HCT116 (cell line): Measurements from ENCODE around the gene C2orf74. TPM values are rescaled to one million over a fixed set of nuclear protein-coding genes. Genes with fewer than 3 reads are reported as not detected.

ENCODE experiments used
- ATAC-seq: fragments of 200-7000 bp; cut with Tn5 transposase; 2 replicates; pipeline ENCODE4 v1.9.1; 2020; ENCODE audit warnings: mild to moderate bottlenecking, moderate library complexity
- BruUV-seq: library from RNA; stranded (reverse); fragments of 400-500 nt; replicated peaks from 2 replicates; lab custom pipeline; 2021; lab: Mats Ljungman, UMichigan
- CTCF ChIA-PET: fragments of 300-600 bp; sonication (Branson Sonifier 250); formaldehyde crosslinking; loops from one replicate; lab custom pipeline; 2021; ENCODE audit warnings: antibody characterized with exemption; lab: Charles Lee
- POLR2A ChIA-PET: fragments of 300-600, 350-600 bp; sonication (Branson Sonifier 250); formaldehyde crosslinking; loops from one replicate; lab custom pipeline; 2021; ENCODE audit warnings: antibody characterized with exemption; lab: Charles Lee
- RAD21 ChIA-PET, 2 experiments: fragments of 300-600 bp; sonication (Branson Sonifier 250); formaldehyde crosslinking; loops; one replicate each; lab custom pipeline; 2023; ENCODE audit warnings: low total read pairs in 2 of 2; ENCODE audit not compliant: uncharacterized antibody in 2 of 2, unreplicated experiment in 2 of 2, low non-redundant PET in 1 of 2; lab: Charles Lee
- DNase-seq: peaks from one replicate; pipeline ENCODE4 v3.0.0-alpha.2; 2010; ENCODE audit warnings: low read depth, low spot score
- H2AFZ ChIP-seq: fragments of 200-600 bp; shearing (Covaris generic), sonication (generic); 2 replicates; pipeline ENCODE4 v1.6.1; 2017; ENCODE audit warnings: low read depth, mixed run types, mixed read lengths, antibody characterized with exemption, low read length; ENCODE audit not compliant: poor library complexity, severe bottlenecking
- H3K27ac ChIP-seq: 2 replicates; pipeline ENCODE4 v1.5.1; 2012; ENCODE audit warnings: low read depth, low read length
- H3K27me3 ChIP-seq: fragments of 200-600 bp; sonication (generic); 2 replicates; pipeline ENCODE4 v1.6.1; 2016; ENCODE audit warnings: mixed run types, low read length, mixed read lengths; ENCODE audit not compliant: insufficient read depth
- H3K36me3 ChIP-seq, 2 experiments: fragments of 200-500 bp in 1 of 2; fragments of 200-600 bp in 1 of 2; sonication (Bioruptor generic) in 1 of 2; sonication (generic) in 1 of 2; 2 replicates each; pipeline versions ENCODE4 v1.5.1 to v1.6.1; 2014 to 2016; ENCODE audit warnings: low read length in 2 of 2, inconsistent platforms in 1 of 2, mixed read lengths in 1 of 2, mixed run types in 1 of 2; ENCODE audit not compliant: insufficient read depth in 2 of 2, control insufficient read depth in 1 of 2
- H3K4me1 ChIP-seq, 2 experiments: fragments of 200-600 bp in 1 of 2; sonication (generic) in 1 of 2; 2 replicates each; pipeline versions ENCODE4 v1.5.1 to v1.6.1; 2012 to 2017; ENCODE audit warnings: low read length in 2 of 2, inconsistent platforms in 1 of 2, mild to moderate bottlenecking in 1 of 2, mixed read lengths in 1 of 2, mixed run types in 1 of 2, moderate library complexity in 1 of 2; ENCODE audit not compliant: insufficient read depth in 2 of 2, control insufficient read depth in 1 of 2
- H3K4me2 ChIP-seq: fragments of 200-600 bp; sonication (generic); 2 replicates; pipeline ENCODE4 v1.6.1; 2017; ENCODE audit warnings: mixed run types, low read length, mixed read lengths
- H3K4me3 ChIP-seq, 2 experiments: fragments of 200-600 bp in 1 of 2; sonication (generic) in 1 of 2; replicated peaks in 1 of 2; 2 replicates each; pipeline ENCODE4 v1.5.1; 2011 to 2016; ENCODE audit warnings: low read length in 2 of 2, control low read depth in 1 of 2, low read depth in 1 of 2, mild to moderate bottlenecking in 1 of 2, mixed read lengths in 1 of 2, mixed run types in 1 of 2
- H3K79me2 ChIP-seq: fragments of 200-600 bp; sonication (generic); 2 replicates; pipeline ENCODE4 v1.6.1; 2017; ENCODE audit warnings: mild to moderate bottlenecking, mixed run types, low read length, moderate library complexity, mixed read lengths; ENCODE audit not compliant: insufficient read depth
- H3K9ac ChIP-seq: fragments of 200-600 bp; sonication (generic); 2 replicates; pipeline ENCODE4 v1.6.1; 2016; ENCODE audit warnings: low read length, mixed read lengths
- H3K9me2 ChIP-seq: fragments of 200-600 bp; sonication (generic), shearing (Covaris generic); 2 replicates; pipeline ENCODE4 v1.6.1; 2017; ENCODE audit warnings: mixed run types, mild to moderate bottlenecking, moderate library complexity; ENCODE audit not compliant: insufficient read depth
- H3K9me3 ChIP-seq, 2 experiments: fragments of 200-500 bp in 1 of 2; fragments of 200-600 bp in 1 of 2; sonication (Bioruptor generic) in 1 of 2; sonication (generic) in 1 of 2; 2 replicates each; pipeline ENCODE4 v1.6.1; 2014 to 2017; ENCODE audit warnings: low read length in 2 of 2, mixed read lengths in 2 of 2, inconsistent platforms in 1 of 2, low read depth in 1 of 2, mild to moderate bottlenecking in 1 of 2, mixed run types in 1 of 2, moderate library complexity in 1 of 2; ENCODE audit not compliant: control insufficient read depth in 1 of 2, insufficient read depth in 1 of 2
- H4K20me1 ChIP-seq: fragments of 200-600 bp; sonication (generic), shearing (Covaris generic); 2 replicates; pipeline ENCODE4 v1.6.1; 2017; ENCODE audit warnings: mixed run types, mild to moderate bottlenecking, moderate library complexity; ENCODE audit not compliant: insufficient read depth
- CEBPB ChIP-seq: IDR thresholded peaks from 2 replicates; pipeline ENCODE4 v1.6.1; 2012; ENCODE audit warnings: low read depth
- ELF1 ChIP-seq: IDR thresholded peaks from 2 replicates; pipeline ENCODE4 v1.6.1; 2012; ENCODE audit warnings: low read depth, borderline replicate concordance
- EZH2phosphoT487 ChIP-seq: fragments of 200-600 bp; IDR thresholded peaks from 2 replicates; pipeline ENCODE4 v1.6.1; 2018; ENCODE audit warnings: antibody characterized with exemption, borderline replicate concordance
- JUND ChIP-seq: IDR thresholded peaks from 2 replicates; pipeline ENCODE4 v1.6.1; 2012
- POLR2AphosphoS5 ChIP-seq: IDR thresholded peaks from 2 replicates; pipeline ENCODE4 v1.6.1; 2011; ENCODE audit warnings: mild to moderate bottlenecking, low read depth, low read length, moderate library complexity
- RAD21 ChIP-seq: IDR thresholded peaks from 2 replicates; pipeline ENCODE4 v1.6.1; 2012; ENCODE audit warnings: low read depth, mild to moderate bottlenecking
- SIN3A ChIP-seq: IDR thresholded peaks from 2 replicates; pipeline ENCODE4 v1.6.1; 2012; ENCODE audit warnings: low read depth
- YY1 ChIP-seq: IDR thresholded peaks from 2 replicates; pipeline ENCODE4 v1.6.1; 2011; ENCODE audit warnings: low read length, low read depth, moderate library complexity, mild to moderate bottlenecking; ENCODE audit not compliant: insufficient replicate concordance; ENCODE audit errors: extremely low read depth
- ZNF274 ChIP-seq: fragments of 200-500 bp; sonication (Bioruptor generic); IDR thresholded peaks from 2 replicates; pipeline ENCODE4 v1.6.1; 2014; ENCODE audit warnings: mild to moderate bottlenecking, low read depth, low read length, inconsistent platforms
- intact Hi-C: fragments of 100-400 bp; cut with micrococcal nuclease; formaldehyde crosslinking; loops from 2 replicates; pipeline ENCODE4 v1.10.0; 2022
- total RNA-seq: library from RNA; stranded (reverse); gene quantifications from one replicate; pipeline ENCODE4 v1.2.1, GENCODE V29; 2021; ENCODE audit not compliant: unreplicated experiment
- TF ChIP-seq, protein P1 (sequence below): IDR thresholded peaks from 2 replicates; pipeline ENCODE4 v1.6.1; 2012
- TF ChIP-seq, protein P2 (sequence below): IDR thresholded peaks from 2 replicates; pipeline ENCODE4 v1.6.1; 2012

C2orf74 gene
- total RNA-seq, 1 experiment from 2014 or later = not detected

DNA sequence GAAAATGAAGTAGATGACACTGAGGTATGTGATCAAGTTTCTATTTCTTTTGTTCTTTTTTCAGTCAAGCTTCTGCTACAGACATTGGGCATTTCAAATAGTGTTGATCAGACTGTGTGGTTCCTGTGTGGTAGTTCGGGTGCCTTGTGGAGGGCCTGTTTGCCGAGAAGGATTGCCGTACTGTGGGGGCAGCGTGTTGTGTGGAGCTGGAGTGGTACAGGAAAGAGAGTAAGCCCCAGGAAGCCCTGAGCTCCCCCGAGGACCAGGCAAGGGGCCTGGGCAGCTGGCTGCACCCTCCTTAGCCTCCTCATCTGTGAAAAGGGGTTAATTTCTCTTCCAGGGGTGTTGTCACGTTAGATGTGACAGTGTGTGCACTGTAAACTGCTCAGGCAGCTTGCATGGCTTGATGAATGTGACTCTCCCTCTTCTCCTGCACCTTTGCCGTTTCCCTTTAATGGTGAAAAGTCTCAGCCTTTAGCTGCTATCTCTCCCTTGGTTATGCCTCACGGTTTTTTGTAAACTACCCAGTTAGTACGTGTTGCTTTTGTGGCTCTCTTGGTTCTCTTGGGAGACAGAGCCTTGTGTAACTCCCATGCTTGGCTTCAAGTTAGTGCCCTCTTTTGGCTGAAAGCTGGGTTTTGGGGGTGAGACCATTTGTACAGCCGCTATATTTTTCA lies 19.5 kb downstream of the C2orf74 start:
- intact Hi-C loops = no loop called here
- H3K4me2 ChIP-seq = no peak overlapping the region
- H3K79me2 ChIP-seq = peaks cover 50% of the 10 kb centered on the region
- no peak overlapping the region for H3K9ac ChIP-seq
- no TSS peak for BruUV-seq
- no peak overlapping the region for H3K27ac ChIP-seq
- no peaks in the 10 kb centered on the region for H3K9me3 ChIP-seq
- H3K27me3 ChIP-seq = no peaks in the 10 kb centered on the region
- DNase-seq = no peak
- no peak overlapping the region for H3K4me3 ChIP-seq
- no peak overlapping the region for H2AFZ ChIP-seq
- RAD21 ChIA-PET = interaction anchor here in 1 of 2 experiments (0.6 kb wide), 1 partner anchor 116 kb away, joined by 3 read pairs; the partner anchor contains the start of gene SANBR
- peaks cover 25 to 48% of the 10 kb centered on the region in 2 experiments for H3K36me3 ChIP-seq
- CTCF ChIA-PET = no interaction called here
- H4K20me1 ChIP-seq = no peaks in the 10 kb centered on the region; the same call in 1 of the 2 replicates
- H3K4me1 ChIP-seq = peaks cover 5 to 18% of the 10 kb centered on the region in 2 experiments
- no peaks in the 10 kb centered on the region for H3K9me2 ChIP-seq
- TF ChIP-seq, protein P1, sequence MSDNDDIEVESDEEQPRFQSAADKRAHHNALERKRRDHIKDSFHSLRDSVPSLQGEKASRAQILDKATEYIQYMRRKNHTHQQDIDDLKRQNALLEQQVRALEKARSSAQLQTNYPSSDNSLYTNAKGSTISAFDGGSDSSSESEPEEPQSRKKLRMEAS = no peak
- TF ChIP-seq ZNF274 (no peak), EZH2phosphoT487 (no peak), YY1 (no peak), RAD21 (no peak), JUND (no peak)
- TF ChIP-seq, protein P2, sequence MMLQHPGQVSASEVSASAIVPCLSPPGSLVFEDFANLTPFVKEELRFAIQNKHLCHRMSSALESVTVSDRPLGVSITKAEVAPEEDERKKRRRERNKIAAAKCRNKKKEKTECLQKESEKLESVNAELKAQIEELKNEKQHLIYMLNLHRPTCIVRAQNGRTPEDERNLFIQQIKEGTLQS = no peak
- TF ChIP-seq, all 23 proteins: peak for 0
- POLR2A ChIA-PET = no interaction called here
- no peak for ATAC-seq

DNA sequence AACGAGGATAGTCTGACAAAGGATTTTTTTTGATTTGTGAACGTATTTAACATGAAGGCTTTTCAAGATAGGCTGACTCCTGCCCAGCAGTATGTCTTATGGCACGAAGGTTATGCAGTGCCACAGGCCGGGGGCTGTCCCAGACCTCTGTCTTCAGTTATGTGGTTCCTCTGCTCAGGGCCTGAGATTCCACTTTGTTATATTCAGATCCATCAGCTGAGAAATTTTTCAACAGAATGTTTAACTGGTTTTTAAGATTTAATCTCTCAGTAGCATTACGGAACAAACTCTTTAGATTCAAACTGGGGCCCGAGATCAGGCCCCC lies 20.0 kb downstream of the C2orf74 start:
- Histone ChIP-seq H3K4me3 (no peak overlapping the region), H3K27ac (no peak overlapping the region), H3K79me2 (peaks cover 50% of the 10 kb centered on the region), H3K36me3 (peaks cover 27 to 53% of the 10 kb centered on the region in 2 experiments), H3K27me3 (no peaks in the 10 kb centered on the region), H3K9me3 (no peaks in the 10 kb centered on the region), H3K9ac (no peak overlapping the region), H3K4me2 (no peak overlapping the region), H3K9me2 (no peaks in the 10 kb centered on the region), H4K20me1 (no peaks in the 10 kb centered on the region; the same call in 1 of the 2 replicates), H2AFZ (no peak overlapping the region), H3K4me1 (peaks cover 3 to 13% of the 10 kb centered on the region in 2 experiments; a peak in 3 of 4 replicates)
- ChIA-PET RAD21 (no interaction called here), POLR2A (no interaction called here), CTCF (no interaction called here)
- TF ChIP-seq ELF1 (no peak), CEBPB (no peak), POLR2AphosphoS5 (no peak), SIN3A (no peak), JUND (no peak)
- TF ChIP-seq, protein P2 = no peak
- BruUV-seq = no TSS peak
- no peak for DNase-seq
- ATAC-seq = no peak
- intact Hi-C loops = no loop called here
